Gastroesophageal sphincter (tissue), 4 donors: ENCODE measurements around the gene HADHB. TPM values are rescaled to one million over a fixed set of nuclear protein-coding genes. Genes with fewer than 3 reads are reported as not detected.
A peak's percentile ranks its signal among the peaks of the same experiment; 100 is the strongest.

Source experiments
- ATAC-seq: fragments of 150-250 bp; one replicate; pipeline ENCODE4 v1.9.1; 2016; ENCODE audit warnings: mild to moderate bottlenecking, moderate library complexity
- H3K27ac ChIP-seq, 4 donors: fragments of 200-600 bp; sonication (generic) in 3 of 4; 1 replicate in 3 of 4; 2 replicates in 1 of 4; pipeline ENCODE4 v1.5.1; 2016 to 2019
- H3K27me3 ChIP-seq: fragments of 200-600 bp; sonication (generic); one replicate; pipeline ENCODE4 v1.5.1; 2019
- H3K36me3 ChIP-seq, 2 donors: fragments of 200-600 bp; sonication (generic); one replicate each; pipeline ENCODE4 v1.5.1; 2019; ENCODE audit warnings: control low read depth in 1 of 2
- H3K4me1 ChIP-seq, 3 donors: fragments of 200-600 bp; sonication (generic); 1 replicate in 2 of 3; 2 replicates in 1 of 3; pipeline ENCODE4 v1.5.1; 2016 to 2019; ENCODE audit warnings: control low read depth in 2 of 3
- H3K4me3 ChIP-seq, 2 donors: fragments of 200-600 bp; sonication (generic); one replicate each; pipeline ENCODE4 v1.5.1; 2019; ENCODE audit warnings: mild to moderate bottlenecking in 1 of 2, moderate library complexity in 1 of 2
- H3K9me3 ChIP-seq, 3 donors: fragments of 200-600 bp; sonication (generic); one replicate each; pipeline ENCODE4 v1.5.1; 2017 to 2019; ENCODE audit warnings: control low read depth in 2 of 3
- EP300 ChIP-seq: sonication (generic); formaldehyde crosslinking; IDR thresholded peaks from one replicate; pipeline ENCODE4 v1.6.1; 2017; ENCODE audit warnings: antibody characterized with exemption, mild to moderate bottlenecking
- POLR2A ChIP-seq, 2 donors: fragments of 450-650 bp; IDR thresholded peaks; one replicate each; pipeline ENCODE4 v1.6.1; 2017; ENCODE audit warnings: antibody characterized with exemption in 2 of 2, mild to moderate bottlenecking in 2 of 2, moderate library complexity in 1 of 2
- POLR2AphosphoS5 ChIP-seq: sonication (generic); formaldehyde crosslinking; IDR thresholded peaks from one replicate; pipeline ENCODE4 v1.6.1; 2017; ENCODE audit warnings: antibody characterized with exemption
- WGBS, 2 donors: methylation state at CpG; one replicate each; pipeline ENCODE4 v1.1.5; 2018; ENCODE audit warnings: low coverage in 1 of 2; 5-methylcytosine and 5-hydroxymethylcytosine counted together
- total RNA-seq, 4 donors: library from RNA; depleted of rRNA; stranded (reverse); fragments of >200 nt; gene quantifications; one replicate each; pipeline ENCODE4 v1.1.0, GENCODE V29; 2016
- TF ChIP-seq, protein P1 (sequence below), 4 experiments: fragments of 200-600 bp in 2 of 4; fragments of 450-650 bp in 2 of 4; sonication (generic) in 1 of 4; IDR thresholded peaks; one replicate each; pipeline ENCODE4 v1.5.1; 2017 to 2019; ENCODE audit warnings: antibody characterized with exemption in 4 of 4, mild to moderate bottlenecking in 2 of 4, moderate library complexity in 2 of 4

HADHB gene
- total RNA-seq, 4 donors from 2014 or later = 127 to 358 (median 218) TPM

DNA sequence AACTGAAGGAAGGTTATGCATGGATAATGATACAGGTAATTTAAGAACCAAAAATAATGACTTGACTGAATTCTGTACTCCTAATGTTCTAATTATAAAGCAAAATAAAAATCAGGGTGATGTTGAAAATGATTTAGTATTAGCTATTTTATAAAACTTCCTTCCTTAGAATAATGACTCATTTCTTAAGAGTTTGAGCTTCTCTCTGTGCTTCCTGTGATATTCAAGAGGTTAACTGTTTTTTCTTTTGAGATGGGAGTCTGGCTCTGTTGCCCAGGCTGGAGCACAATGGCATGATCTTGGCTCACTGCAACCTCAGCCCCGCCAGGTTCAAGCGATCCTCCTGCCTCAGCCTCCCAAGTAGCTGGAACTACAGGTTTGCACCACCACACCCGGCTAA is 15.1 kb upstream of the HADHB start:
- no peak overlapping the region for H3K27ac ChIP-seq
- WGBS, 2 donors = no CpG with 5 or more reads among the region's 3 CpGs
- TF ChIP-seq POLR2A (IDR thresholded peaks at IDR 0.05) (no peak), EP300 (no peak), POLR2AphosphoS5 (no peak)
- TF ChIP-seq, protein P1, sequence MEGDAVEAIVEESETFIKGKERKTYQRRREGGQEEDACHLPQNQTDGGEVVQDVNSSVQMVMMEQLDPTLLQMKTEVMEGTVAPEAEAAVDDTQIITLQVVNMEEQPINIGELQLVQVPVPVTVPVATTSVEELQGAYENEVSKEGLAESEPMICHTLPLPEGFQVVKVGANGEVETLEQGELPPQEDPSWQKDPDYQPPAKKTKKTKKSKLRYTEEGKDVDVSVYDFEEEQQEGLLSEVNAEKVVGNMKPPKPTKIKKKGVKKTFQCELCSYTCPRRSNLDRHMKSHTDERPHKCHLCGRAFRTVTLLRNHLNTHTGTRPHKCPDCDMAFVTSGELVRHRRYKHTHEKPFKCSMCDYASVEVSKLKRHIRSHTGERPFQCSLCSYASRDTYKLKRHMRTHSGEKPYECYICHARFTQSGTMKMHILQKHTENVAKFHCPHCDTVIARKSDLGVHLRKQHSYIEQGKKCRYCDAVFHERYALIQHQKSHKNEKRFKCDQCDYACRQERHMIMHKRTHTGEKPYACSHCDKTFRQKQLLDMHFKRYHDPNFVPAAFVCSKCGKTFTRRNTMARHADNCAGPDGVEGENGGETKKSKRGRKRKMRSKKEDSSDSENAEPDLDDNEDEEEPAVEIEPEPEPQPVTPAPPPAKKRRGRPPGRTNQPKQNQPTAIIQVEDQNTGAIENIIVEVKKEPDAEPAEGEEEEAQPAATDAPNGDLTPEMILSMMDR (IDR thresholded peaks at IDR 0.05) = no peak
- no peaks in the 10 kb centered on the region for H3K9me3 ChIP-seq
- no peaks in the 10 kb centered on the region for H3K4me1 ChIP-seq
- no peak for ATAC-seq
- H3K27me3 ChIP-seq = no peaks in the 10 kb centered on the region
- H3K36me3 ChIP-seq = peaks cover 10 to 99% of the 10 kb centered on the region in 2 donors
- no peak overlapping the region for H3K4me3 ChIP-seq

DNA sequence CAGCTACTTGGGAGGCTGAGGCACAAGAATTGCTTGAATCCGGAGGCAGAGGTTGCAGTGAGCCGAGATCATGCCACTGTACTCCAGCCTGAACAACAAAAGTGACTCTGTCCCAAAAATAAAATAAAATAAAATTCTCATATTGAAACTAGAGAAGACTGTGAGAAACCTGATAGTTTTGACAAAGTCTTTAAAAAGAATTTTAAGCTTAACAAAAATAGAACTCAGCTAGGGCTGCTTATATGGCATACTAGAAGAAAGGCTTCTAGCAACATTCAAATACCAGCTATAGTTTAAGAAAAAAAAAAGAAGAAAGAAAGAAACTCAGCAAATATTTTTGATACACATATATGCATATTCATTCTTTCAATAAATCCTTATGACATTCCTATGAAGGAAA is 13.9 kb upstream of the HADHB start:
- TF ChIP-seq POLR2A (IDR thresholded peaks at IDR 0.05) (no peak), POLR2AphosphoS5 (no peak), EP300 (no peak)
- TF ChIP-seq, protein P1 (IDR thresholded peaks at IDR 0.05) = no peak
- Histone ChIP-seq H3K4me3 (no peak overlapping the region), H3K9me3 (no peaks in the 10 kb centered on the region), H3K4me1 (no peaks in the 10 kb centered on the region), H3K27ac (no peak overlapping the region), H3K36me3 (peaks cover 10 to 100% of the 10 kb centered on the region in 2 donors), H3K27me3 (no peaks in the 10 kb centered on the region)
- 93 to 100% methylated on average over 1 to 2 of the region's 2 CpGs for WGBS, 2 donors
- no peak for ATAC-seq

DNA sequence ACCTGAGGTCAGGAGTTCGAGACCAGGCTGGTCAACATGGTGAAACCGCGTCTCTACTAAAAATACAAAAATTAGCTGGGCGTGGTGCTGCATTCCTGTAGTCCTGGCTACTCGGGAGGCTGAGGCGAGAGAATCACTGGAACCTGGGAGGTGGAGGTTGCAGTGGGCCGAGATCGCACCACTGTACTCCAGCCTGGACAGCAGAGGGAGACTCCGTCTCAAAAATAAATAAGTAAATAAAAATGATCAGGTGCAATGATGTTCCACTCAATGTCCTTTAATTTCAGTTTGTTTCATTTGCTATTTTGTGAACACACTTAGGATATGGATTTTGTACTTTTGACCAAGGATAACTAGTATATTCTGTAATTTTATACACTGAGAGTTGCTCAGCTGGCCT is 9.7 kb upstream of the HADHB start:
- WGBS, 2 donors = 86 to 88% methylated on average over 4 to 9 of the region's 9 CpGs
- TF ChIP-seq POLR2AphosphoS5 (no peak), EP300 (no peak)
- TF ChIP-seq, protein P1 (IDR thresholded peaks at IDR 0.05) = peak in 1 of 4 experiments; percentile 37
- H3K9me3 ChIP-seq = no peaks in the 10 kb centered on the region
- no peak for ATAC-seq
- no peak overlapping the region for H3K27ac ChIP-seq
- H3K27me3 ChIP-seq = no peaks in the 10 kb centered on the region
- no peak overlapping the region for H3K4me3 ChIP-seq
- peaks cover 4 to 24% (median 4%) of the 10 kb centered on the region in 3 donors for H3K4me1 ChIP-seq
- peaks cover 5 to 89% of the 10 kb centered on the region in 2 donors for H3K36me3 ChIP-seq

DNA sequence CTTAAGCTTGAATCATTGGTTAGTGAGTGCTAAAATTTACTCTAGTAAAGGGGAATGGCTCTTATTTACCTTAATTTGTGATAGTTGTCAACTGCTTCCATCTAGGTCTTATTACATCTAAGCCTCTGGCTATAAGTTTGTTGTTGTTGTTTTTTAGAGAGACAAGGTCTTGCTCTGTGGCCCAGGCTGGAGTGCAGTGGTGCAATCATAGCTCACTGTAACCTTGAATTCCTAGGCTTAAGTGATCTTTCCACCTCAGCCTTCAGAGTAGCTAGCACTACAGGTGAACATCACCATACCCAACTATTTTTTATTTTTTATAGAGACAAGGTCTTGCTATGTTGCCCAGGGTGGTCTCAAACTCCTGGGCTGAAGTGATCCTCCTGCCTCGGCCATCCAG is 6.9 kb upstream of the HADHB start:
- Histone ChIP-seq H3K4me1 (peaks cover 4 to 52% (median 20%) of the 10 kb centered on the region in 3 donors), H3K36me3 (peaks cover 0 to 61% of the 10 kb centered on the region in 2 donors)

More for the DNA sequence above, 6.9 kb upstream of the HADHB start:
- H3K9me3 ChIP-seq = no peaks in the 10 kb centered on the region
- no peak for TF ChIP-seq EP300
- TF ChIP-seq, protein P1 (IDR thresholded peaks at IDR 0.05) = no peak
- no peak for TF ChIP-seq POLR2AphosphoS5
- TF ChIP-seq POLR2A (IDR thresholded peaks at IDR 0.05) = no peak
- H3K27ac ChIP-seq = peak overlapping the region in 1 of 4 donors; percentile 22
- no peaks in the 10 kb centered on the region for H3K27me3 ChIP-seq
- WGBS, 2 donors = 100% methylated on average over 1 of the region's 1 CpG; no CpG with 5 or more reads in 1 of the 2 donors
- H3K4me3 ChIP-seq = no peak overlapping the region
- ATAC-seq = no peak
